Transverse colon (tissue), 4 donors: ENCODE data around the gene KARS1. TPM values are rescaled to one million over a fixed set of nuclear protein-coding genes. Genes with fewer than 3 reads are reported as not detected.

Source experiments
- DNase-seq: peaks from one replicate; pipeline ENCODE4 v3.0.0-alpha.2; 2019
- H3K27ac ChIP-seq, 4 donors: fragments of 200-600 bp; sonication (generic); 2 replicates each; pipeline ENCODE4 v1.5.1; 2016 to 2018; ENCODE audit warnings: inconsistent platforms in 4 of 4
- H3K27me3 ChIP-seq: fragments of 200-600 bp; sonication (generic); 2 replicates; pipeline ENCODE4 v1.5.1; 2017; ENCODE audit warnings: inconsistent platforms
- H3K36me3 ChIP-seq, 4 donors: fragments of 200-600 bp; sonication (generic); 2 replicates each; pipeline ENCODE4 v1.5.1; 2017 to 2019; ENCODE audit warnings: inconsistent platforms in 4 of 4
- H3K4me1 ChIP-seq, 4 donors: fragments of 200-600 bp; sonication (generic); 2 replicates each; pipeline ENCODE4 v1.5.1; 2017 to 2020; ENCODE audit warnings: inconsistent platforms in 4 of 4
- H3K4me3 ChIP-seq, 4 donors: fragments of 200-600 bp; sonication (generic); 1 replicate in 1 of 4; 2 replicates in 3 of 4; pipeline versions ENCODE4 v1.5.1 to v1.6.1; 2017 to 2019; ENCODE audit warnings: inconsistent platforms in 4 of 4
- H3K9me3 ChIP-seq, 2 donors: fragments of 200-600 bp; sonication (generic); 2 replicates each; pipeline ENCODE4 v1.5.1; 2017 to 2019; ENCODE audit warnings: inconsistent platforms in 2 of 2
- EP300 ChIP-seq: sonication (generic); formaldehyde crosslinking; IDR thresholded peaks from one replicate; pipeline ENCODE4 v1.6.1; 2017; ENCODE audit warnings: antibody characterized with exemption, low read depth
- POLR2A ChIP-seq: fragments of 450-650 bp; IDR thresholded peaks from one replicate; pipeline ENCODE4 v1.6.1; 2016; ENCODE audit warnings: antibody characterized with exemption, mild to moderate bottlenecking, moderate library complexity
- POLR2AphosphoS5 ChIP-seq, 3 donors: sonication (generic); formaldehyde crosslinking; IDR thresholded peaks; one replicate each; pipeline ENCODE4 v1.6.1; 2016; ENCODE audit warnings: antibody characterized with exemption in 3 of 3
- WGBS, 2 donors: methylation state at CpG; one replicate each; pipeline ENCODE4 v1.1.5; 2018; ENCODE audit warnings: low coverage in 1 of 2; 5-methylcytosine and 5-hydroxymethylcytosine counted together
- in situ Hi-C, 4 donors: fragments of 200-750 bp; cut with MboI; loops; one replicate each; pipeline versions ENCODE4 v1.15.0 to v1.15.1; 2017; ENCODE audit warnings: low sequenced_read_pairs in 3 of 4, low pct_ligation_motif_present in 1 of 4, low pct_unique_long_range_greater_than_20kb in 1 of 4
- intact Hi-C: fragments of 100-400 bp; cut with DNase I; formaldehyde crosslinking; loops from one replicate; pipeline ENCODE4 v1.15.1; 2023; ENCODE audit warnings: low total_unique reads
- total RNA-seq, 4 donors: library from RNA; depleted of rRNA; stranded (reverse); fragments of >200 nt; gene quantifications; one replicate each; pipeline ENCODE4 v1.1.0, GENCODE V29; 2016
- TF ChIP-seq, protein P1 (sequence below), 5 experiments: fragments of 200-600 bp in 3 of 5; fragments of 450-650 bp in 2 of 5; sonication (generic) in 3 of 5; IDR thresholded peaks; 1 replicate in 2 of 5; 2 replicates in 3 of 5; pipeline ENCODE4 v1.5.1; 2016 to 2017; ENCODE audit warnings: antibody characterized with exemption in 5 of 5, inconsistent platforms in 3 of 5, mild to moderate bottlenecking in 2 of 5, moderate library complexity in 1 of 5

Gene KARS1
- total RNA-seq, 4 donors from 2014 or later = 15.3 to 86.5 (median 76.4) TPM

- H3K4me3 ChIP-seq = no peak overlapping the region
- in situ Hi-C loops = no loop called here
- peak overlapping the region; percentile 62 to 78 (median 76) for H3K27ac ChIP-seq
- TF ChIP-seq, protein P1, sequence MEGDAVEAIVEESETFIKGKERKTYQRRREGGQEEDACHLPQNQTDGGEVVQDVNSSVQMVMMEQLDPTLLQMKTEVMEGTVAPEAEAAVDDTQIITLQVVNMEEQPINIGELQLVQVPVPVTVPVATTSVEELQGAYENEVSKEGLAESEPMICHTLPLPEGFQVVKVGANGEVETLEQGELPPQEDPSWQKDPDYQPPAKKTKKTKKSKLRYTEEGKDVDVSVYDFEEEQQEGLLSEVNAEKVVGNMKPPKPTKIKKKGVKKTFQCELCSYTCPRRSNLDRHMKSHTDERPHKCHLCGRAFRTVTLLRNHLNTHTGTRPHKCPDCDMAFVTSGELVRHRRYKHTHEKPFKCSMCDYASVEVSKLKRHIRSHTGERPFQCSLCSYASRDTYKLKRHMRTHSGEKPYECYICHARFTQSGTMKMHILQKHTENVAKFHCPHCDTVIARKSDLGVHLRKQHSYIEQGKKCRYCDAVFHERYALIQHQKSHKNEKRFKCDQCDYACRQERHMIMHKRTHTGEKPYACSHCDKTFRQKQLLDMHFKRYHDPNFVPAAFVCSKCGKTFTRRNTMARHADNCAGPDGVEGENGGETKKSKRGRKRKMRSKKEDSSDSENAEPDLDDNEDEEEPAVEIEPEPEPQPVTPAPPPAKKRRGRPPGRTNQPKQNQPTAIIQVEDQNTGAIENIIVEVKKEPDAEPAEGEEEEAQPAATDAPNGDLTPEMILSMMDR (IDR thresholded peaks at IDR 0.05) = no peak
- H3K27me3 ChIP-seq = no peaks in the 10 kb centered on the region
- peak; percentile 31 for DNase-seq
- 35% methylated on average over 7 to 8 of the region's 8 CpGs for WGBS, 2 donors
- H3K4me1 ChIP-seq = peaks cover 0 to 20% (median 0%) of the 10 kb centered on the region in 4 donors
- intact Hi-C loops = no loop called here
- H3K36me3 ChIP-seq = no peaks in the 10 kb centered on the region
- H3K9me3 ChIP-seq = no peaks in the 10 kb centered on the region
Observed at GRCh38 chr16:75590920-75591843, 56.3 kb downstream of the KARS1 start.

GRCh38 chr16:75589306-75589705 lies 58.2 kb downstream of the KARS1 start:
- WGBS, 2 donors = 72 to 80% methylated on average over 1 to 3 of the region's 3 CpGs
- peak overlapping the region in 2 of 4 donors; percentile 23 to 78 for H3K27ac ChIP-seq
- peaks cover 0 to 20% (median 0%) of the 10 kb centered on the region in 4 donors for H3K4me1 ChIP-seq
- no peak overlapping the region for H3K4me3 ChIP-seq
- H3K27me3 ChIP-seq = no peaks in the 10 kb centered on the region
- in situ Hi-C loops = no loop called here
- no peaks in the 10 kb centered on the region for H3K9me3 ChIP-seq
- intact Hi-C loops = no loop called here
- no peaks in the 10 kb centered on the region for H3K36me3 ChIP-seq
- no peak for DNase-seq
- TF ChIP-seq POLR2A (no peak), POLR2AphosphoS5 (IDR thresholded peaks at IDR 0.05) (no peak), EP300 (no peak)
- TF ChIP-seq, protein P1 (IDR thresholded peaks at IDR 0.05) = no peak

- TF ChIP-seq POLR2AphosphoS5 (IDR thresholded peaks at IDR 0.05) (no peak), POLR2A (no peak), EP300 (no peak)
- TF ChIP-seq, protein P1 (IDR thresholded peaks at IDR 0.05) = no peak
- Histone ChIP-seq H3K4me1 (peaks cover 0 to 20% (median 0%) of the 10 kb centered on the region in 4 donors), H3K27ac (no peak overlapping the region), H3K27me3 (no peaks in the 10 kb centered on the region), H3K9me3 (no peaks in the 10 kb centered on the region), H3K4me3 (no peak overlapping the region), H3K36me3 (no peaks in the 10 kb centered on the region)
- intact Hi-C loops (no loop called here), in situ Hi-C loops (no loop called here)
- WGBS, 2 donors = 93 to 100% methylated on average over 3 to 4 of the region's 4 CpGs
- no peak for DNase-seq
Observed at GRCh38 chr16:75588716-75589115, 58.7 kb downstream of the KARS1 start.

- no peaks in the 10 kb centered on the region for H3K4me1 ChIP-seq
- TF ChIP-seq, protein P1 (IDR thresholded peaks at IDR 0.05) = no peak
- no peak for TF ChIP-seq POLR2AphosphoS5 (IDR thresholded peaks at IDR 0.05)
- no peak for TF ChIP-seq EP300
- TF ChIP-seq POLR2A = no peak
- peaks cover 0 to 2% (median under 1%) of the 10 kb centered on the region in 4 donors for H3K36me3 ChIP-seq
- H3K27me3 ChIP-seq = no peaks in the 10 kb centered on the region
- 59 to 70% methylated on average over 3 of the region's 3 CpGs for WGBS, 2 donors
- no peak overlapping the region for H3K4me3 ChIP-seq
- no peak for DNase-seq
- in situ Hi-C loops (no loop called here), intact Hi-C loops (no loop called here)
- no peak overlapping the region for H3K27ac ChIP-seq
- H3K9me3 ChIP-seq = no peaks in the 10 kb centered on the region
Observed at GRCh38 chr16:75584108-75584507, 63.4 kb downstream of the KARS1 start.
